GM19397 (cell line): ENCODE results near the gene PRAMEF12.
"Not testable (repeated sequence)": the region's sequence is repeated elsewhere in the genome, so short reads cannot be mapped to it uniquely, and the experiment has no call there.

Experiments used
- ATAC-seq: cut with Tn5 transposase; IDR thresholded peaks from one replicate; pipeline ENCODE4 v1.9.1; 2021; ENCODE audit warnings: mild to moderate bottlenecking, moderate library complexity; ENCODE audit not compliant: unreplicated experiment

The PRAMEF12 gene

DNA sequence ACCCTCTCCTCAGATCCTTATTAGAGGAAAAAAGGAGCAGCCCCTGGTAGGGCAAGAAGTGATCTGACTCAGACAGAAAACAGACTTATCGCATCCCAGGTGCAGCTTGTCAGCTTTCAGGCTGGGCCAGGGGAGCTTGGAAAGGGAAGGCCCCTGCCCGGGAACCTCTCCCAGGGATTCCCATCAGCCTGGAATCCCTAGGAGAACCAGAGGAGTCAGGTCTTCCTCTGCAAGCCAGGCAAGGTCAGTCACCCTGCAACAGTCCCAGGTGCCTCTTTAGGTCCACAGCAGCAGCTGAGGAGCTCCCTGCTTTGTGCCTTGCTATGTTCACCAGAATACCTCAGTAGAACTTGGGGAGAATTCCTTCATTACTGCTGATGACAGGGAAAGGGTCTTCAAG is 2.9 kb upstream of the PRAMEF12 start:
- ATAC-seq = no peak

DNA sequence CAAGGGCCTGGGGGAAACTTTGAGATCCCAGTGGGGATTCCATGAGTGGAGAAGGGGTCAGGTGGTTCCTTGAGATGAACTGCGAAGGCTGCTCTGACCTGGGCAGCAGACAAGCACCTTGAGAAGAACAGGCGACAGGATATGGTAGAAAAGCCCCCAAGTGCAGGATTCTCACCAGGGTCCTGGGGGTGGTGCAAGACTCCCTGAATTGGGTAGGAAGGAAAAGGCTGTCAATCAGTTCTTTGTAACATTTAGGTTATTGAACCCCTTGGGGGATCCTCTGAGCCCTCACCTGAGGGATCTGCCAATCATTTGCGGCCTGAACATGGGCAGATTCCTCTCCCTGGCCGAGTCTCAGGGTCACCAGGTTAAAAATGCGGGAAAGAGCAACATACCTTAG is 2.4 kb upstream of the PRAMEF12 start:
- ATAC-seq = no peak

DNA sequence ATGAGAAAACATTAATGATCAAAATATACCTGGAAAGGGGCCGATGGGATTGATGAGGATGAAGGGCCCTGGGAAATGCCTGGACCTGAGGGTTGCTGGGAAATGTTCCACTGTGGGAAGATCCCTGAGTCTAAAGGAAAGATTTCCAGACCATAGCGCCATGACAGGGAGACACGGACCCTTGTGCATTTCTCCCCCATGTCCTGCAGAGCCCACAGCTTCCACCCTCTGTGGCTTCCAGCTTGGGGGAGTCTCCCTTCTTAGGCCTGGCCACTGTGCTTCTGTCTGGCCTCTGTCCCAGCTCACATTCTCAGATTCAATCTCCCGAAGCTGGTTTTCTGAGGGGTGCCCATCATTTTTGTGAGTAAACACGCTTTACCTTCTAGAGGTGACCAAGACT is 1.0 kb upstream of the PRAMEF12 start:
- ATAC-seq = no peak

DNA sequence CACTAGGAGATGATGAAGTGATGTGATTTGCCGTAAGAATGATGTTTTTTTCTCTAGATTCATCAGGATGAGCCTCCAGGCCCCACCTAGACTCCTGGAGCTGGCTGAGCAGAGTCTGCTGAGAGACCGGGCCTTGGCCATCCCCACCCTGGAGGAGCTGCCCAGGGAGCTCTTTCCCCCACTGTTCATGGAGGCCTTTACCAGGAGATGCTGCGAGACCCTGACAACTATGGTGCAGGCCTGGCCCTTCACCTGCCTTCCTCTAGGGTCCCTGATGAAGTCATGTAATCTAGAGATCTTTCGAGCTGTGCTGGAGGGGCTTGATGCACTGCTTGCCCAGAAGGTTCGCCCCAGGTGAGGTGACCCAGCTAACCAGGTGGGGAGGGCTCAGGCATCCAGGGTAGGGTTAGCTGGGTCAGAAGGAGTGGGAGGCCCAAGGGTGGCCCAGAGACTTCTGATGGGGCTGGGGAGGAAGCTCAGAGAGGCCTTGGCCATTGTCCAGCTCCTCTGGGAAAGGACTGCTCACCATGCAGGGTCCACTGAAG is 1.3 kb downstream of the PRAMEF12 start:
- no peak for ATAC-seq

DNA sequence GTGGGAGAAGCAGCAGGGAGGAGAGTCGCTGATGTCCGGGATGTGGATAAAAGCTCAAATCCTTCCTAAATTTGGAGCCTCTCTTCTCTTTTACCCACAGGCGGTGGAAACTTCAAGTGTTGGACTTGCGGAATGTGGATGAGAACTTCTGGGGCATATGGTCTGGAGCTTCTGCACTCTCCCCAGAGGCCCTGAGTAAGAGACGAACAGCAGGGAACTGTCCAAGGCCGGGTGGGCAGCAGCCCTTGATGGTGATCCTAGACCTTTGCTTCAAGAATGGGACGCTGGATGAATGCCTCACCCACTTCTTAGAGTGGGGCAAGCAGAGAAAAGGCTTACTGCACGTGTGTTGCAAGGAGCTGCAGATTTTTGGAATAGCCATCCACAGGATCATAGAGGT is 1.9 kb downstream of the PRAMEF12 start:
- ATAC-seq = no peak

DNA sequence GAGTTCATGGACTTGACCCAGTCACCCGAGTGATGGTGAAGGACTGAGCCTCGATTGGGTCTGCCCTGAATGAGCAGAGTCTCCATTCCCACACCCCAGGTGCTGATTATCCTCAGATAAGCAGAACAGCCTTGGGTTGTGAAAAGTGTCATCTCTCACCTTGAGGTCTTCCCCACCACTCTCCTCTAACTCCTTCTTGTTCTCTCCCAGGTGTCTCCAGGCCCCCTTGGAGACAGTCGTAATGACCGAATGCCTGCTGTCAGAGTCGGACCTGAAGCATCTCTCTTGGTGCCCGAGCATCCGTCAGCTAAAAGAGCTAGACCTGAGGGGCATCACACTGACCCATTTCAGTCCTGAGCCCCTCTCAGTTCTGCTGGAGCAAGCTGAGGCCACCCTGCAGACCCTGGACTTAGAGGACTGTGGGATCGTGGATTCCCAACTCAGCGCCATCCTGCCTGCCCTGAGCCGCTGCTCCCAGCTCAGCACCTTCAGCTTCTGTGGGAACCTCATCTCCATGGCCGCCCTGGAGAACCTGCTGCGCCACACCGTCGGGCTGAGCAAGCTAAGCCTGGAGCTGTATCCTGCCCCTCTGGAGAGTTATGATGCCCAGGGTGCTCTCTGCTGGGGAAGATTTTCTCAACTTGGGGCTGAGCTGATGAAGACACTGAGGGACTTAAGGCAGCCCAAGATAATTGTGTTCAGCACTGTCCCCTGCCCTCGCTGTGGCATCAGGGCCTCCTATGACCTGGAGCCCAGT is 3.4 kb downstream of the PRAMEF12 start:
- no peak for ATAC-seq

DNA sequence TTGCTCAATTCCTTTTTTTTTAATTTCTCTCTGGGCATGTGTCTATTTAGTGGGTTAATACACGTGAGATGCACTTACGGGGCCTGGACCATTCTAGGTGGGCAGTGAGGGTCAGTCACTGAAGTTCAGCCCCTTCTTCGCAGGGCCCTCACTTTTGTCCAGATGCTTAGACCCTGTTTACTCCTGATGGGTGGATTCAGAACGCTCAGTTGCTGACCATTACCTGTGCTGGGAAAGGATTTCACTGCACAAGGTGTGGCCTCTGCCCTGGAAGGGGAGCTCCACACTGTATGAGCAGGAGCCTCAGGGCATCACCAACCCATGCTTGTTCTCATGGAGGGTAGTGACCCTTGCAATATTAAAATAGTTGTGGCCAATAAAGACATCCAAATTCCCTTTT is 4.5 kb downstream of the PRAMEF12 start:
- no peak for ATAC-seq

DNA sequence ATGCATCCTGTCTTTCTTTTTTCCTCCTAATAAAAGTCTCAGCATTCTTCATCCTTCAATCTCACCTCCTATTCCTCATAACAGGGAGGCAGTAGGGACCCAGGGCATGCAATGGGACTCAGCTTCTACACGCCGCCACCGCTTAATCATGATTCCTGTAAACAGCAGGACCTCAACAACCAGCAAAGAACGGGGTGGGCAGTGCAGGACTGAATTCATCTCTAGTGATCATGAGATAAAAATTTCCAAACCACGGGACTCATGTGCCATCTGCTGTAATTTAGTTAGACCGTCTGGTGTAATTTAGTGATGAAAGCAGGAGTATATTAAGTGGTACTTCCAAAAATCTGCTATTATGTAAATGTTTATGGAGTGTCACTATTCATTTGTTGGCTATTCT is 5.4 kb downstream of the PRAMEF12 start:
- no peak for ATAC-seq

DNA sequence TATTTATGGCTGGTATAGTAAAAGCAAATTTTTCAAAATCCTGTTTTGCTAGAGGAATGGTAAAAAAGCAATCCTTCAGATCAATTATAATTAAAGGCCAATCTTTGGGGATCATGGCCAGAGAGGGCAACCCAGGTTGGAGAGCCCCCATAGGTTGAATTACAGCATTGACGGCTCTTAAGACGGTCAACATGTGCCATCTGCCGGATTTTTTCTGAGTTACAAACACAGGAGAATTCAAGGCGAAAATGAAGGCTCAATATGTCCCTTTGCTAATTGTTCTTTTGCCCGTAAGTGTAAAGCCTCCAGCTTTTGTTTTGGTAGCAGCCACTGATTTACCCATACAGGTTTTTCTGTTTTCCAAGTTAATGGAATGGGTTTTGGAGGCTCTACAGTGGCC is 8.0 kb downstream of the PRAMEF12 start:
- ATAC-seq = not testable (repeated sequence)

DNA sequence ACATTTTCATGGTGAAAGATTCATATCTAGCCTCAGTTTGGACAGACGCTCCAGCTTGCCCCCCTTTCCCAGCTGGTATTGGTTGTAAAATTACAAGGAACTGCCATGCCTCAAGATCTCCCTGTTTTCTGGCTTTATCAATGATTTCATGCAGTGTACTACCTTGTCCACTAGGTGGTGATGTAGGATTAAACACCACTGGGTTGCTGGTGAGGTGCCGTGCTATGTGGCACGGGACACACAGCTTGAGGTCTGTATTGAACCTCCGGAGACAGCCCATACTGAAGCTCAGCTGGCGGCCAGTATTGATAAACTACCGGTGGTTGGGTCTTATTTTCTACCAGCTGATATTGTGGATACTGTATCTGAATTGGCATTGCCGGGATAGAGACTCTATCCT is 10.2 kb downstream of the PRAMEF12 start:
- not testable (repeated sequence) for ATAC-seq

DNA sequence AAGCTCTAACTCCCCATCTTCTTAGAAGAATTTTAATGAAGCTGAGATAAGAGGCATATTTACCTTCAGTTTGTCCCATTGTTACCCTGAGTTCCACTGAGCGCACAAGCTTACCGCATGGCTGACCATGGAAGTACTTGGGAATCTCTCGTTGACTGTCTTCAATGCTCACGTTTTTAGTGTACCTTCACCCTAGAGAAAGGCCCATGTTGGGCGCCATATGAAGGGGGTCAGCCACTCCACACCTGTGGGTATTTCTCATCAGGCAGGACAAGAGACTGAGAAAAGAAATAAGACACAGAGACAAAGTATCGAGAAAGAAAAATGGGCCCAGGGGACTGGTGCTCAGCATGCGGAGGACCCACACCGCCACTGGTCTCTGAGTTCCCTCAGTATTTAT is 11.2 kb downstream of the PRAMEF12 start:
- ATAC-seq = not testable (repeated sequence)

DNA sequence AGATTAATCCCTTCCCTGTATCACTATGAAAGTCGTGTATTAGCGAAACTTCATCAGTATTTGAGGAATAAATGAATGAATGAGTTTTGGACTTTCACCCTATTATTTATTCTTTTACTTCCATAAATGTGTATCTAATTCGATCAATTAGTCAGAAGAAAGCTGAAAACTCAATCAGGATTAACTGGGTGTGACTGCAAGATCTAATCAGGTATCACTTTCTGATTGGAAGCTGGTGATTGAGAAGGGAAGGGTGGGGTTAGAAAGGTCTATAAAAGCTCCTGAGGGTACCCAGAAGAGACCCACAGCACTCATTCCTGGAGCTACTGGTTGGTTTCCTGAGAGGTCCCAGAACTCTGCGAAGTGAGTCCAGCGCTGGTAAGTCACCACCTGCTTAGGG is 17.6 kb downstream of the PRAMEF12 start, which contains the start of gene PRAMEF1:
Gene PRAMEF1 (plus strand): TSS at position 301 of the 400 bp plus-strand sequence. CDS start 1,831 bp downstream, outside the sequence.
- not testable (repeated sequence) for ATAC-seq

DNA sequence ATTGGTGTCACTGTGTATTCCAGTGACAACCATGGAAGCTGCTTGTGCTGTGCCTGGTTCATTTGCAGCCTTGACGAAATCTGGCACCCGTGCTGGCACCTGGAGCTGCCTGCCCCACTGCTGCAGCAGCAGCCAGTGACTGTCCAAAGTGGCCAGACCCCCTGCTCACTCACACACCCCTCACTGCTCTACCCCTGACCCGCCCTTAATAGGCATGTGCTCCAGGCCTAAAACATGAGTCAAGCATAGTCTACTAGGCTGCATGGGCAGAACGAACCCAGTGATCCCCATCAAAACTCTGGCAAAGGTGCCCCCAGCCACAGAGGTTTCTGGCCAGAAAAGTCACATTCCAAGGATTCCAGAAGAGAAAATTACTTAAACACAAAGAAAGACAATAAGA is 25.4 kb downstream of the PRAMEF12 start:
- no peak for ATAC-seq

DNA sequence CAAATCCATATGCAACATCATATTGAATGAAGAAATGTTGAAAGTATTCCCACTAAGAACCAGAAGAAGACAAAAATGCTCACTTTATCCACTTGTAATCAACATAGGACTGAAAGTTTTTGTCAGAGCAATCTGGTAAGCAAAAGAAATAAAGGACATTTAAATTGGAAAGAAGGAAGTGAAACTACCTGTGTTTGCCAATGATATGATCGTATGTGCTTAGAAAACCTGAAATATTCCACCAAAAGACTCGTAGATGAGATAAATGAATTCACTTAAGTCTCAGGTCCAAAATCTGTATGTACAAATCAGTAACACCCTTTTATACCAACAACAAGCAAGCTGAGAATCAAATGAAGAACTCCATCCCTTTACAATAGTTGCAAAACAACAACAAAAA is 26.2 kb downstream of the PRAMEF12 start:
- no peak for ATAC-seq

DNA sequence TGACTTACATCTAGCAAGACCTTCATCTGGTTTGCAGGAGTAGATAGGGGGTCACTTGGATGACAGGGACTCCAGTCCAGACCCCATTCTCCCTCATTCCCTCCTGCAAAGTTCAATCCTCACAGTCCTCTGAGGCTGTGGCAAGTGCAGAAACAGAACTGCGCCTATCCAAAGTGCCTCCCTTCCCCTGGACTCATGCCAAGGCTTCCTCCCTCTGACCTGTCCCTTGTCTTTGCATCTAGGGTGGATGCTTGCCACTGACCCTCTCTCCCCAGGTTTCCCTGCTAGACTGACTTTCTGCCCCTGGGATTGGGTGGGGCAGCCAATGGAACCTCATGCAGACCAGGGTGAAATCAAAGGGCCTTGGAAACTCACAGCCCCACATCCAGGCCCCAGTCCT is 36.4 kb downstream of the PRAMEF12 start:
- no peak for ATAC-seq

DNA sequence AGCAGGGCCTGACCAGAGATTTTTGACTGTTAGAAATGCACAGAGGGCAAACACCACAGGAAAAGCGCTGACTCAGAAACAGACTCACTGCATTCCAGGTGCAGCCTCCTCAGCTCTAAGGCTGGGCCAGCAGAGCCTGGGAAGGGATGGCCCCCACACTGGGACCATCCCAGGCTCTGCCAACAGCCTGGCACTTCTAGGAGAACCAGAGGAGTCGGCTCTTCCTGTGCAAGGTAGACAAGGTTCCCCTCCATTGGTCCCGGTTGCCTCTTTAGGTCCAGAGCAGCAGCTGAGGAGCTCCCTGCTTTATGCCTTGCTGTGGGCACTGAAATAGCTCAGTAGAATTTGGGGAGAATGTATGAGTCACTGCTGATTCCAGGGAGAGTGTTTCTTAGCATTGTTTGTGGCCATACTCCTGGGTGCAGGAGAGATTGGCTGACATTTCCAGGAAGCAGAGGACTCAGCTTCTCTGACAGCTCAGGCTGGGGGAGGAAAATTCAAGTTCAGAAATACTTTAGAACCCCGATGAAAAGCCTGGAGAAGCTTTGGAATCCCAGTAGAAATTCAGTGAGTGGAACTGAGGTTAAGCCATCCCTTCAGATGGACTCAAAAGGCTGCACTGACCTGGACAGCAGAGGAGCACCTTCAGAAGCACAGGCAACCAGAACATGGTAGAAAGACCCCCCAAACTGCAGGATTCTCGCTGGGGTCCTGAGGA is 37.3 kb downstream of the PRAMEF12 start:
- no peak for ATAC-seq

DNA sequence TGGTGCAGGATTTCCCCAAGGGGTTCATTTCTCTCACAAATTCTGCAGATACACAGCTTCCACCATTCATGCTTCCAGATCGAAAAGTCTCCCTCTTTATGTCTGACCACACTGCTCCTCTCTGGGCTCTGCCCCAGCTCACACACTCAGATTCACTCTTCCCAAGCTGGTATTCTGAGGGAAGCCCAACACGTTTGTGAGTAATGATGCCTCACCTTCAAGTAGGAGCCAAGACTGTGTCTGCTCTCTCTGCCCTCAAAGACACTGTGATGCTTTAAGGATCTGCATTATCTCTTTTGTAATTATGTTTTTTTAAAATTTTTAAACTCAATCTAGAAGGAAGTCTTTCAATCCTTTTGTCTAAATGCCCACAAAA is 37.9 kb downstream of the PRAMEF12 start:
- ATAC-seq = no peak

DNA sequence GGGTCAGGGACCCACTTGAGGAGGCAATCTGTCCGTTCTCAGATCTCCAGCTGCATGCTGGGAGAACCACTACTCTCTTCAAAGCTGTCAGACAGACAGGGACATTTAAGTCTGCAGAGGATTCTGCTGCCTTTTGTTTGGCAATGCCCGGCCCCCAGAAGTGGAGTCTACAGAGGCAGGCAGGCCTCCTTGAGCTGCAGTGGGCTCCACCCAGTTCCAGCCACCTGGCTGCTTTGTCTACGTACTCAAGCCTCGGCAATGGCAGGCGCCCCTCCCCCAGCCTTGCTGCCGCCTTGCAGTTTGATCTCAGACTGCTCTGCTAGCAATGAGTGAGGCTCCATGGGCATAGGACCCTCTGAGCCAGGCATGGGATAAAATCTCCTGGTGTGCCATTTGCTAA is 45.5 kb downstream of the PRAMEF12 start:
- ATAC-seq = not testable (repeated sequence)
